HCT116 (cell line): ENCODE data around the gene APBB2.

Experiments used
- ELF1 ChIP-seq: IDR thresholded peaks from 2 replicates; pipeline ENCODE4 v1.6.1; 2012; ENCODE audit warnings: low read depth, borderline replicate concordance
- EZH2 ChIP-seq: fragments of 200-600 bp; sonication (generic); IDR thresholded peaks from 2 replicates; pipeline ENCODE4 v1.6.1; 2017; ENCODE audit warnings: antibody characterized with exemption, mixed run types
- JUND ChIP-seq: IDR thresholded peaks from 2 replicates; pipeline ENCODE4 v1.6.1; 2012
- POLR2AphosphoS5 ChIP-seq: IDR thresholded peaks from 2 replicates; pipeline ENCODE4 v1.6.1; 2011; ENCODE audit warnings: mild to moderate bottlenecking, low read depth, low read length, moderate library complexity
- TF ChIP-seq, protein P1 (sequence below), 3 experiments: fragments of 200-600 bp in 1 of 3; sonication (generic) in 1 of 3; IDR thresholded peaks in 2 of 3; conservative IDR thresholded peaks in 1 of 3; 2 replicates each; pipeline ENCODE4 v1.5.1; 2012 to 2017; ENCODE audit warnings: low read depth in 2 of 3, low read length in 2 of 3, antibody characterized with exemption in 1 of 3, borderline replicate concordance in 1 of 3, control low read depth in 1 of 3, mild to moderate bottlenecking in 1 of 3, mixed read lengths in 1 of 3, mixed run types in 1 of 3, moderate library complexity in 1 of 3; ENCODE audit not compliant: insufficient read depth in 1 of 3
- TF ChIP-seq, protein P2 (sequence below): IDR thresholded peaks from 2 replicates; pipeline ENCODE4 v1.6.1; 2012

DNA sequence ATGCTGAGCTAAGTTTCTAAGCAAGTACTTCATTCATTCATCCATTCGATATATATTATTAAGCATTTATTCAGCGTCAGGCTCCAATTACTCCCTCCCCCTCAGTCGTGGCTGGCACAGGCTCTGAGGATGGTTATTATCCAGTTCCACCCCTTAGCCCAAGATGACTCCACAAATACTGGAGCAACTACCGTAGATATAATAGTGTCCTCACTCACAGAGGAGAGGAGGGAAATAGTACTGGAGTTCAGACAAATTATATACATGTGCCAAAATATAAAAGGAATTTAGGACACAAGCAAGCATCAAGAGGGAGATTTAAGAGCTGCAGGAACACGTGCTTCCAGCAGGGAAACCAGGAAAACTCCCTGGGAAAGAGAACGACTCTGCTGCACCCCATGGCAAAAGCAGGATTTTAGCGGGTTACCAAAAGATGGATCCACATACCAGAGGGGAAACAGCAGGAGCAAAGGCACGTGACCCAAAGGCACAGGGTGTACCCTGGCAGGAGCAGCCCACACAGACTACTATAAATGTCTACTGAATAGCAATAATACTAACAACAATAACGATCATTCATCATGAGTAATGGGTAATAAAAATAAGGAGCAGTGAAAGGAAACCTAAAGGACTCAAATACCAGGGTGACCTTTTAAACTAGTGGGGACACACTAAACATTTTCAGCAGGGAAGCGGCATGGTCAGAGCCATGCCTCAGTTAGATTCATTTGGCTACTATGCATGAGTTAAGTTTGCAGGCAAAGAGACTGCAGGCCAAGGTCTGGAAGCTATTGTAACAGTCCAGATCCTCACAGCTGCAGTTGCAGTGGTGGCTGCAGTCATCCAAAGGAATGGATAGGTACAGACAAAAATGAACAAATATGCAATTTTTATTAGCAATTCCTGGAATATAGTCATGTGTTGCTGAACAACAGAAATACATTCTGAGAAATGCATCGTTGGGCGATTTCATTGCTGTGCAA lies 153.7 kb downstream of the APBB2 start:
- TF ChIP-seq, protein P1, sequence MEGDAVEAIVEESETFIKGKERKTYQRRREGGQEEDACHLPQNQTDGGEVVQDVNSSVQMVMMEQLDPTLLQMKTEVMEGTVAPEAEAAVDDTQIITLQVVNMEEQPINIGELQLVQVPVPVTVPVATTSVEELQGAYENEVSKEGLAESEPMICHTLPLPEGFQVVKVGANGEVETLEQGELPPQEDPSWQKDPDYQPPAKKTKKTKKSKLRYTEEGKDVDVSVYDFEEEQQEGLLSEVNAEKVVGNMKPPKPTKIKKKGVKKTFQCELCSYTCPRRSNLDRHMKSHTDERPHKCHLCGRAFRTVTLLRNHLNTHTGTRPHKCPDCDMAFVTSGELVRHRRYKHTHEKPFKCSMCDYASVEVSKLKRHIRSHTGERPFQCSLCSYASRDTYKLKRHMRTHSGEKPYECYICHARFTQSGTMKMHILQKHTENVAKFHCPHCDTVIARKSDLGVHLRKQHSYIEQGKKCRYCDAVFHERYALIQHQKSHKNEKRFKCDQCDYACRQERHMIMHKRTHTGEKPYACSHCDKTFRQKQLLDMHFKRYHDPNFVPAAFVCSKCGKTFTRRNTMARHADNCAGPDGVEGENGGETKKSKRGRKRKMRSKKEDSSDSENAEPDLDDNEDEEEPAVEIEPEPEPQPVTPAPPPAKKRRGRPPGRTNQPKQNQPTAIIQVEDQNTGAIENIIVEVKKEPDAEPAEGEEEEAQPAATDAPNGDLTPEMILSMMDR (IDR thresholded peaks at IDR 0.05 in 2 of 3, conservative IDR thresholded peaks at IDR 0.05 in 1 of 3; ENCODE audit: borderline replicate concordance in 1 of 3, insufficient read depth in 1 of 3, low read depth in 2 of 3, low read length in 2 of 3): no peak
- no peak for TF ChIP-seq JUND
- no peak for TF ChIP-seq ELF1
- no peak for TF ChIP-seq POLR2AphosphoS5
- no peak for TF ChIP-seq EZH2
- TF ChIP-seq, protein P2, sequence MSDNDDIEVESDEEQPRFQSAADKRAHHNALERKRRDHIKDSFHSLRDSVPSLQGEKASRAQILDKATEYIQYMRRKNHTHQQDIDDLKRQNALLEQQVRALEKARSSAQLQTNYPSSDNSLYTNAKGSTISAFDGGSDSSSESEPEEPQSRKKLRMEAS: no peak
